NT2/D1 (cell line): ENCODE data around the gene SFXN3.

Experiments used
- YY1 ChIP-seq: IDR thresholded peaks from 2 replicates; pipeline ENCODE4 v1.6.1; 2011; ENCODE audit not compliant: insufficient read length, insufficient read depth
- ZNF274 ChIP-seq: IDR thresholded peaks from 2 replicates; pipeline ENCODE4 v1.6.1; 2011; ENCODE audit warnings: mild to moderate bottlenecking, low read depth, low read length

DNA sequence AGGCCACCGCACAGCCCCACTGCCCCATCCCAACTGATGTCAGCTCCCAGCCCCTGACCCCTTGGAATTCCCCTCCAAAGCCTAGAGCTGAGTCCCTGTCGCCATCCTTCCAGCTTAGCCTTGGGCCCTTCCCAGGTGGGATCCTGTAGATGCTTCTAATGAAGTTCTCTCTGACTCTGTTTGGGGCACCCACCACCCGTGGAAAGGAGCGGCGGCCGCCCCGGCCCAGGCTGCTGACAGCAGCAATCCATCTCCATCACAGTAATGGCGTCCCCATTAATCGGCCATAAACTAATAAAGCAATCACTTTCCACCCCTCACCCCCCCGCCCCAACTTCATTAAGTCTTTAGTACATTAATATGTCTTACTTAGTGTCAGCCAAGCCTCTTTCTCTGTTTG lies 56.3 kb downstream of the SFXN3 start:
- TF ChIP-seq ZNF274 (no peak), YY1 (no peak)
